Measurements from ENCODE around the gene ACER3.
"Not testable (repeated sequence)": the region's sequence is repeated elsewhere in the genome, so short reads cannot be mapped to it uniquely, and the experiment has no call there.

Gene ACER3

GRCh38 chr11:76880314-76880713 is 19.6 kb downstream of the ACER3 start:
- DNase-seq: no peak

DNA sequence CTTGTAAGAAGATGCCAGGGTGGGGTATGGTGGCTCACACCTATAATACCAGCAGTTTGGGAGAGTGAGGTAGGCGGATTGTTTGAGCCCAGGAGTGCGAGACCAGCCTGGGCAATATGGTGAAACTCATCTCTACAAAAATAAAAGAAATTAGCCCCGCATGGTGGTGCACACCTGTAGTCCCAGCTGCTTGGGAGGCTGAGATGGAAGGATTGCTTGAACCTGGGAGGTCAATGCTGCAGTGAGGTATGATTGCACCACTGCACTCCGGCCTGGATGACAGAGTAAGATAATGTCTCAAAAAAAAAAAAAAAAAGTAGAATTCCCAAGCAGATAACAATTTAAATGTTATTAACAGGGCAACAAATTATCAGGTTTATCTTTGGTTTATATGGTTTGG is 20.2 kb downstream of the ACER3 start:
- no peak for DNase-seq

GRCh38 chr11:76885390-76886097 is 24.8 kb downstream of the ACER3 start:
- DNase-seq: no peak

DNA sequence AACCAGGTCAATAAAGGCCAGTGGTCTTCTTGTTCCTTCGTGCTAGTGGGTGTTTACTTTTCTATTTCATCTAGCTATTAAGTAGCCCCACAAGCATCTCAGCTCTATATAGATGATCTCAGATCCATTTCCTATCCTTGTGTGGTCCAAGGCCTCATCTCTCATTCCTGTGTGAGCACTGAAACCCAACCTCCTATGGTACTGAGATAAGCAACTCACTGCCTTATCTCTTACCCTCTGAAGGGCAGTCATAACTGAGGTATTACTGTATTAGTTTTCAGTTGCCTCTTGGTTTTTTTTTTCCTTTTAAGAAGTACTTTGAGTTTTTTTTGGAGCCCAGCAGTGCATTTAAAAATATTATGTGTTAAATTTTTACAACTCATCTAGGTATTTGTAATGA is 28.3 kb downstream of the ACER3 start:
- DNase-seq: no peak

DNA sequence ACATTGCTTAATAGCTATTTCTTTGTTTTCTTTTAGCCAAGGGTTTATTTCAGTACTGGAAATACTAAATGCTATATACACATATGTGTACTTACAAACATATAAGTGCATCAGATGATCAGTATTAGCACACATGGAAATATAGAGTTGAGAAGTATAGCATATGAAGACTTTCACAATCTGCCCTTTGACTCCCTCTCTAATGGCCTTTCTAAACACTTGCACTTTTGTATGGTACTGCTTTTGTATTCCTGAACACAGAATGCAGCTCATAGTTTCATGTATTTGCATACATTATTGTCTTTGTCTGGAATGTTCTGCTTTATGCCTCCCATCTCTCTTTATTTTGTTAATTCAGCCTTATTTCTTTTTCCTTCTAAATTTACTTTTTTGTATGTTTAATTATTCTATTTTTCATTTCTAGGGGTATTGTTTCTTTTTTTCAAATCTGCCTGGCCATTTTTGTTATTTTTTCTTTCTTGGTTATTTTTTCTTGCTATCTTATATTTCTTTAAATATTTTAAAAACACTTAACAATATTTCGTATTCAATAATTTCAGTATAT is 28.8 kb downstream of the ACER3 start:
- DNase-seq: no peak

DNA sequence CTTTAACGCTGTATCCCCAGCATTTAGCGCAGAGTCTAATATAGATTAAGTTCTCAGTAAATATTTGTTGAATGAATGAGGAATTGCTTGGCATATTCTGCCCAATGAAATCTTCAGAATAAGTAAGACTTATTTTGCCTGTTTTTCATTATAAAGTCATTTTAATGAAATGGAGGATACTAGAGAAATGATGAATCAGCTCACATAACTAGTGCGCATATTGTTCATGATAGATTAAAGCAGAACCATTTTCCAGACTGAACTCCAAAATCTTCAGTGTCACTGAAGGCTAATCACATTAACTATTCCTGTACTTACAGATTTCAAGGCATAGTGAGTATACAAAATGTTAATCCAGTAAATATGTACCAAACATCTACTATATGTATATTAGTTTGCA is 29.6 kb downstream of the ACER3 start:
- DNase-seq: no peak

DNA sequence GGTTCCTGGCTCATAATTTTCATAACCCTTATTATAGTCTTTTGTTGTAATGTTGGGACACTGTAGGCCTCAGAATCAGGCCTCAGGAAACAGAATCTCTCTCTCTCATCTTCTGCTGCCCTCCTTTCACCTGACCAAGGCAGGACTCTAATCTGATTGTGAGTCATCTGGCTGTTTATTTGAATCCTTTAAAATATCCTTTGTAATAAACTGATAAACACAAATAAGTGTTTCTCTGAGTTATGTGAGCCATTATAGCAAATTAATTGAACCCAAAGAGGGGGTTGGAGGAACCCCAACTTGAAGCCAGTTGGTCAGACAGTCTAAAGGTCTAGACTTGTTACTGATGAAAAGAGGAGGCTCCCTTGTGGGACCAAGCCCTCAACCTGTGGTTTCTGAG is 30.6 kb downstream of the ACER3 start:
- no peak for DNase-seq

- no peak for DNase-seq
These were observed 31.1 kb downstream of the ACER3 start for GRCh38 chr11:76891793-76892192.

GRCh38 chr11:76892306-76892705 is 31.6 kb downstream of the ACER3 start:
- DNase-seq: no peak

GRCh38 chr11:76897233-76897632 is 36.5 kb downstream of the ACER3 start:
- no peak for DNase-seq

DNA sequence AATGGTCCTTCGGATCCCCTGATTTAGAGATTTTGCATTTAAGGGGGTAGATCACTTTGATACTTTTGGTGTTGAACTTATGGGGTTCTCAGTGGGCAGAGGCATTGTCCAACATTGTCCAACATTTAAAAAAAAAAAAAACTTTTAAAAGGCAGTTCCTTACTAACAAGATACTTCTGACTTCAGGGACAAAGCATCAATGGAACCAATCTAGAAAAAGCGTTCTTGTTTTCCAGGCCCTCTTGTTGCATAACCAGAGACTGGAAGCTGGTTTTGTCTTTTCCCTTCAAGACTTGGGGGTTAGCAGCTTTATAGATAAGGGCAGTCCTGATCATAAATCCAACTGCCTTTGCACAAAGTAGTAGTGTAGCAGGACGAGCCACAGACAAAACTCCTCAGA is 40.4 kb downstream of the ACER3 start:
- DNase-seq: no peak

DNA sequence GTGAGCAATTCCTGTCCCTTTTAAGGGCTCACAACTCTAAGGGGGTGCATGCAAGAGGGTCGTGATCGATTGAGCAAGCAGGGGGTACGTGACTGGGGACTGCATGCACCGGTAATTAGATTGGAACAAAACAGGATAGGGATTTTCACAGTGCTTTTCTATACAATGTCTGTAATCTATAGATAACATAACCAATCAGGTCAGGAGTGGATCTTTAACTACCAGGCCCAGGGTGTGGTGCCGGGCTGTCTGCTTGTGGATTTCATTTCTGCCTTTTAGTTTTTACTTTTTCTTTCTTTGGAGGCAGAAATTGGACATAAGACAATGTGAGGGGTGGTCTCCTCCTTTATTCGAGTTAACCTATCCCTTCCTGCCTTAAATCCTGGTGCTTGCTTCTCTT is 40.9 kb downstream of the ACER3 start:
- DNase-seq: not testable (repeated sequence)

DNA sequence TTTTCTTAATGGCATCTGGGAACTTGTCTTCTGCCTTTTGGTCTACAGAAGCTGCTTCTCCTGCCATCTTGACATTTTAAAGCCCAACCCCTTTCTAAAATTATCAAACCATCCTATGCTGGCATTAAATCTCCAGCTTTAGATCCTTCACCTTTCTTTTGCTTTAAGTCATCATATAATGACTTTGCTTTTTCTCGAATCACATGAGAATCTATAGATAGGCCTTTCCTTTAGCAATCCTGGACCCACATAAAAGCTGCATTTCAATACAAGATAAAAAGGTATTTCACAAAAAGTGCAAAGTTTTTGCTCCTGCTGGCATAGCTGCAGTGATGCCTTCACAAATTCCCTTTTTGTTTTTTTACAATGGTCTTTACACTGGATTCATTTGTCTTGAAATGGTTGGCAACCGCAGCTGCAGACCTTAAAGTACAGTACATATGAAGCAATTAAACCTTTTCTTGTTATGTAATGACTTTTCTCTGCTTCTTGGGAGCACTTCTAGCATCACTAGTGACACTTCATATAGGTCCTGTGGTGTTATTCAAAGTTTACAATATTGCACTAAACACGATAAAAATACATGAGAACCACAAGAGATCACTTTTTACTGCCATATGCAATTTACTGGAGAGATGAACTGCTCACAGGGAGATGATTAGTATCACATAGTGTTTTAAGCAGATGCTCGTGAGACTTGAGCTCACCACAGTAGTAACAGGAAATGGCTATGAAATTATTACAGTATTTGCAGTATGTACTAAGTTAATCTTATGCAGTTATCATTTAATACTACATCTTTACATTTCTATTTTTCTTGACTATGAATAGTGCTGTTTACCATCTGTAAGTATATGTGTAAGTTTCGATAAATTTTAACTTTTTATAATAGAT is 41.6 kb downstream of the ACER3 start:
- DNase-seq: no peak

GRCh38 chr11:76903325-76903724 is 42.6 kb downstream of the ACER3 start:
- DNase-seq: no peak

- DNase-seq: no peak
These were observed 50.1 kb downstream of the ACER3 start for GRCh38 chr11:76910620-76911414.

GRCh38 chr11:76911415-76911808 is 50.7 kb downstream of the ACER3 start:
- DNase-seq: no peak

GRCh38 chr11:76916712-76917111 is 56.0 kb downstream of the ACER3 start:
- no peak for DNase-seq

DNA sequence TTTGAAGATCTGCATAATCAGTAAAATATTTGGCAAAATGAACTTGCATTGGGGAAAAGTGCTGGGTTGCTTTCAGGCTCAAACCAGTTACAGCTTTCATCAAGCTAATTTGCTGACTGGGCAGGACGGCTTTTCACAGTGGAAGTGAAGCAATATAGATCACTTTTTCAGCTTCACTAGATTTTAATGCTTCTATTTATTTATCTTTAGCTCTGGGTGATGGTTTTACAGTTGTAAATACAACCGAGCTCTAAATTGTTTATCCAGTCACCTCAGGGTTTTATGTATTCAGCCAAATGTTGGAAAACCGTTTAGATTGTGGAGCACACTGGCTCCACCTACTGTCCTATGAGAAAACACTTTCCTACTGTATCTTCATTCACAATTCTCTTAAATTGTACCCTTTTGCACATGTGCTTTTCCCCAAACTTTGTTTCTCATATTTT is 58.2 kb downstream of the ACER3 start:
- peak; percentile 84 for DNase-seq

DNA sequence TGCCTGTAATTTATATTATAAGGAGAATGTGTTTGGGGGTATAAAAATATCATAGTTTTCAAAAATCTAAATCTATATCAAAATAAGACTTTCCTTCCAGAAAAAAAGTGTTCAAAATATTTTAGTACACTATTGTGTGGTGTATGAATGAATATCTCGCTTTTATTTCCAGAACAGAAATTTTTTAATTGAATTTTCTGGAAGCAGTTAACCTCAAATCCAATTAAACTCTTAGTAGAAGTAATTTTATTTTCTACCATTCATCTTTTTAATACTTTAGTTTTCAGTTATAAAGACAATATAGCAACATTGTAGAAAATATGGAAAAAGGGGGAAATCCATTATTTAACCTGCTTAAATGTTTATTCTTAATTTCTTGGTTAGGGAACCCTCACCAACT is 58.7 kb downstream of the ACER3 start:
- DNase-seq: no peak

- DNase-seq: peak; percentile 94
These were observed 59.4 kb downstream of the ACER3 start for GRCh38 chr11:76919887-76920746.

GRCh38 chr11:76927160-76927559 is 66.4 kb downstream of the ACER3 start:
- no peak for DNase-seq

DNA sequence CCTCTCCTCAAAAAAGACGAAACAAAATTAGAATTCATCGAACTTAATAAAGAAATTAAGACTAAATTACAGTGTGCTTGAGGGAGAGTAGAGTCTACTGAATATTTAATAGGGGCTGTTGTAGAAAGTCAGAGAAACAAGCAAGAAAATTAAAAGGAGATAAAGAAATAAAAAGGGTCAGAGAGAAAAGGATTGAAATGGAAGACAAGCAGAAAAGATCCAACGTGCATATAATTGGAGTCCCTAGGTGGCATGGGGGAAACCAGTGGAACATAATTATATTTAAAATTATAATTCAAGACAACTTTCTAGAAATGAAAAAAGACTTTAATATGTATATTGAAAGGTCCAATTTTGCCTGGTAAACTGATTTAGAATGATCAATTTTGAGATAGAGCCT is 74.3 kb downstream of the ACER3 start:
- DNase-seq: peak; percentile 27
